Fibroblast of skin of right biceps (primary cell): ENCODE measurements around the gene PAQR7.
A peak's percentile ranks its signal among the peaks of the same experiment; 100 is the strongest.
"Not testable (repeated sequence)": the region's sequence is repeated elsewhere in the genome, so short reads cannot be mapped to it uniquely, and the experiment has no call there.

Experiments used
- DNase-seq: peaks from one replicate; pipeline ENCODE4 v3.0.0-alpha.2; 2013

Gene PAQR7

DNA sequence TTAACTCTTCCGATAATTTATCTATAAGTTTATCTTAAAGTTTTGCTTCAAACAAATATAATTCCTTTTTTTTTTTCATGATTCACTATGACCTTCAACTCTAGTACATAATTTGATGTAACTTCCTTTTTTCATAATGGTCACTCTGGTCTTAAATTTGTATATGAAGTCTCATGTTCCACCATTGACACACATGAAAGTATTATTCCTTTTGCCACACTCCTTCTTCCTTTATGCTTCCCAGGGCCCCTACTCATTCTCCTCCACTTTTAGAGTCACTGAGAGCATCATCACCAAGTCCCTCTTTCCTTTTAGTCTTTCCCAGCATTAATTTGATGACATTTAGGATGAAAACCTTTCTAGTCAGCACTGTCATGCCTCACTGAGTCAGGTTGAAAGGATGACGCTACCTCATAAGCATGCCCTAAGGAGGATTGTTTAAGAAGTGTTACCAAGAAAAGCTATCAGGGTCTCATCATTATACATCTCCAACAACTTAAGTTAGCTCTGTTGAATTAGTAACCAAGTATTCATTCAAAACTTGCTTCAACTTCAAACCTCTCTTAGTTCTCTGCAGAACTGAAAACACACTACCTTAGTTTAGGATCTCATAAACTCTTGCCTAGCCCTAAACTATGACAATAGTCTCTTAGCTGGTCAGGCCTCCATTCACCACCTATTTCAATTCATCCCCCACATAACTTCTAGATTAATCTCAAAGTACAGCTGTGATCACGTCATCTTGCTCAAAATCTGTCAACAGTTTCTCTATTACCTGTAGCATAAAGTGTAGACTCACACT, 30.8 kb downstream of the PAQR7 start:
- no peak for DNase-seq

GRCh38 chr1:25843483-25843882, 32.0 kb downstream of the PAQR7 start:
- DNase-seq = no peak

GRCh38 chr1:25839808-25840207, 35.7 kb downstream of the PAQR7 start:
- not testable (repeated sequence) for DNase-seq

GRCh38 chr1:25837262-25837875, 38.1 kb downstream of the PAQR7 start:
- no peak for DNase-seq

- DNase-seq = no peak
Observed at GRCh38 chr1:25836695-25837094, 38.8 kb downstream of the PAQR7 start.

- DNase-seq = no peak
Observed at GRCh38 chr1:25834894-25835293, 40.6 kb downstream of the PAQR7 start.

GRCh38 chr1:25833158-25833557, 42.4 kb downstream of the PAQR7 start:
- no peak for DNase-seq

DNA sequence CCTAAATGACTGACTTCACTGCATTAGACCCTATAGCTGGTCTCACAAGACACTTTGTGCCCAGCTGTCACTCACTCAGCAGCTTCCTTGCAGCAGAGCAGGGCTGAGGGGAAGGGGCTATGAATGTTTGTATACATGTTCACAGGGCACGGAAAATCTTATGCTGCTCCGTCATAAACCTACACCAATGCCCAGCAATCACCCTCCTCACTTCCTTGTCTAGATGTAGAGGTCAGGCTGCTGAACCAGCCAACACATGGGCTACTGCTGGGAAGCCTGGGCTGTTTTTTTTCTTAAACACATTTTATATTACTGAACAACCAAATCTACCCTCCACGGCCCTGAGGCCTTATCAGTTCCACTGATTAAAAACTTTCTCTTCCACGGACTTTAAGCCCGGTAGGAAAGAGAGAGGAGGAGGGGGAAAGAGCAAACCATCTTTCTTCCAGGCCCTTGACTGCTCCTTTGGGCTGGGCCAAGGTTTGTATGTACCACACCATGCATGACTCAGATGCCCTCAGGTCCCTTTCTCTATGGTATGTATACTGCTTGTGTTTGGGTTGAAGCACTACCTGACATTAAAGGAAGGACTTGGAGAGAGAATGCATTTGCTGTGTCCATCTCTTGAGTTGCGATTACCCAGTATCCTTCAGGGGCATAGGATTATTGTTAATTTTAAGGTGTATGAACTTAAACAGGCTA, 43.0 kb downstream of the PAQR7 start:
- DNase-seq = no peak

GRCh38 chr1:25831569-25832196, 43.8 kb downstream of the PAQR7 start:
- DNase-seq = no peak

GRCh38 chr1:25829046-25829445, 46.5 kb downstream of the PAQR7 start:
- DNase-seq = no peak

GRCh38 chr1:25828491-25828890, 47.0 kb downstream of the PAQR7 start:
- DNase-seq = no peak

DNA sequence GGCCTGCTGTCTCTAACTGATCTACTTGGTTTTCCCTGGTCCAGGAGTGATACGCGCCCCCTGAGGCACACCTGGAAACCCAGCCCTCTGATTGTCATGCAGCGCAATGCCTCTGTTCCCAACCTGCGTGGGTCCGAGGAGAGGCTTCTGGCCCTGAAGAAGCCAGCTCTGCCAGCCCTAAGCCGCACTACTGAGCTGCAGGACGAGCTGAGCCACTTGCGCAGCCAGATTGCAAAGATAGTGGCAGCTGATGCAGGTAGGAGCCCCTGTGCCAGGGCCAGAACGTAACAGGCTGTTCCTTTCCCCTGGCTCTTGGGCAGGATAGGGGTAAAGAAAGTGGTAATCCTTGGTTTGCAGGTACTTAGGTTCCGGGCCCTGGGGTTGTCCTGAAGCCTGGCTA, 48.9 kb downstream of the PAQR7 start:
- DNase-seq = no peak

- DNase-seq = no peak
Observed at GRCh38 chr1:25825605-25826004, 49.9 kb downstream of the PAQR7 start.

DNA sequence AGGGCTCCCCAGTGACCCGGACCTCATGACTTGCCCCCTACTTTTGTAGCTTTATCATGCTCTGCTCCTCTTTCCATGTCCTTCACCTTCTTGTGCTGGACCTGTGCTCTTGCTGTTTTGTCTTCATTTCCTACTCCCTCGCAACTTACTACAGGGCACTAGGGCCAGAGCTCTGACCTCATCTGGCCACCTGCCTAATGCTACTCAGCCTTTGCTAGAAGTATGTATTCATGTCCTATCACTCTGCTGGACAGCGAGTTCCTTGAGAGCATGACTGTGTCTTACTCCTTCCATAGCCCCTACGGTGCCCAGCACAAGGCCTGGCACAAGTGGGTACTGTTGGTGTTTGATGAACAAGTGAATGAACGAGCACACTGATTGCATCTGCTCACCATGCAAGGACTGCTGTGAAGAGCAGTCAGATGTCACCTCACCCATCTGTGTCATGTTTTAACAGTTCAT, 53.8 kb downstream of the PAQR7 start:
- no peak for DNase-seq

GRCh38 chr1:25821112-25821476, 54.4 kb downstream of the PAQR7 start:
- no peak for DNase-seq

DNA sequence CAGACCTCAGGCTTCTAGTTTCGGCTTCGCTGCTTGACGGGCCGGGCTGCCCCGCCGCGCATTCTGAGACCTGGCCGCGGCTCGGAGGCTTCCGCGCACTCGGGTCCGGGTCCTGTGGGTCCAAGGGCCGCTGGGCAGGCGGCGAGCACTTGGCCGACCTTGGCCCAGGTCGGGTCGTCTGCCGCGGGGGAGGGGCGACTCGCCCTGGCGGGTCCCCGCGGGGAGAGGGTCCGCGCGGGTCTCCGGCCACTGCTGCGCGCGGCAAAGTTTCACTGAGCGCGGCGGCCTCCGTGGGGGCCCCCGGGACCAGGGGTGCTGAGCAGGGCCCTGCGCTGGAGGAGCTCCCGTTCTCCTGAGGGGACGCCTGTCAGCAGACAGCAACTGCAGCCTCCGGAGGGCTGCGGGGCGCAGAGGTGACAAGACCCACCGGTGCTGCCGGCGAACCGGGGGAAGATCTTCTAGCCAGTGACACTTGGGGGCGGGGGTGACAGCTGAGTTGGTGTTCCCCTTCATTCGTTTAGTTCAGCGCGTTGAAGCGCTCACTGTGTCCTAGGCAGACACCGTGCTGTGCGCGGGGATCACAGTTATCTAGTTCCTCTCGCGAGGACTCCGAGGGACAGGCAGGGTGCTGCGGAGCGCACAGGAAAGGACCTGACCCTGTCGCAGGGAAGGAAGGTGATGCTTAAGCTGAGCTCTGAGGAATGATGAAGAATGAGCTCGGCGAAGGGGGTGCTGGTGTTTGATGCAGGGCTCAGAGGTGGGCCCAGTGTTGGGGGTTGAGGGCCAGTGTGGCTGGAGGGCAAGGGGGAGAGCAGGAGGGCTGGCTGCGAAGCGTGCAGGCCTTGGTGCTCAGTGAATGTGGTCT, 55.0 kb downstream of the PAQR7 start:
- DNase-seq = peak; percentile 64

DNA sequence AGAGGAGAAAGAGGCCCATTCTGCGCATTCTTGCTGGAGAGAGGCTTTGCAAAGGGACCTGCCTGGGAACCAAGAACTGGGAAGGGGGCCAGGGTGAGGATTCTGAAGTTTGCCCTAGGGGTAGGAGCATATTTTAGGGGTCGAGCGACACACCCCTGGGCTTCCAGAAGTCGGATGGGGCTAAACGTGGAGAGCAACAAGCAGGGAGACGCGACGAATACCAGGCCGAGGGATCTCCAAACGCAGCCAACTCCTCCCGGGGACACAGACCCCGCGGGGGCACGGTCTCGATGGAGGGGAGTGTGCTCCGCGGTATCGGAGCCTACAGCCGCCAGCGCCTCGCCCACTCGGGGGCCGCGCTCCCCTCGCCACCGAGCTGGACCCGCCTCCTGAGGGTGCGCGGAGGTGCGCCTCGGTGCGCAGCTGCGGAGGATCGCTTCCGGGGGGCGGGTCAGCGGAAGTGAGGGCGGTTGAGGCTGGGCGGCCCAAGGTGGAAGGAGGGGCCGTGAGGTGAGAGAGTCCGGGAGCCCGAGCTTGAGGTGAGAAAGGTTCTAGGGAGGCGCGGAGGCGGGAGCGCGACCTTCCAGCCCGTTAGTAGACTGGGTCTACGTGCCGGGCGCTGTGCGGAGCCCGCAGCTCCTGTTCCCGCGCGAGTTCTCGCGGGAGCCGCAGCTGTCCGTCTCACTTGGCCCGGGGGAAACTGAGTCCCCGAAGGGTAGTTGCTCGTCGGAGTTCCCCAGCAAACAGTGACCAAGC, 55.8 kb downstream of the PAQR7 start, which contains the start of gene MTFR1L:
Gene MTFR1L (plus strand): TSS at position 464 of the 756 bp plus-strand sequence. CDS start 3,151 bp downstream, outside the sequence.
- DNase-seq = peak; percentile 72

DNA sequence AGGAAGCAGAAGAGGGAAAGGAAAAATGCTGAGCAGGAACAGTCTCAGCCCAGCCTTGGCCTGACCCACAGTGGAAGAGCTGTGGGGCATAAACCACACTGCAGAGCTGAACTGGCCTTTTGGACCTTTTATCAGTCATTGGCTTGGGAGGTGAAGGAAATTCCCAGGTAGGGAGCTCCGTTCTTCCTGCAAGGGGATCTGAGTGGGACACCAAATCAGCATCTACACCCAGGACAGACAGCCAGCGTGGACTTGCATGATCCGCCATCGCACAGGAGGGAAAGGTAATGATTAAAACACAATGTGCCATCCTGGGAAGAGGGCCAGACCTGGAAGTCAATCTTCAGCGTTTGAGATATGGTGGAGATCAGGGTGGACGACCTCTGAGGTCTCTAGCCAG, 56.9 kb downstream of the PAQR7 start:
- DNase-seq = no peak

- DNase-seq = no peak
Observed at GRCh38 chr1:25817840-25818501, 57.5 kb downstream of the PAQR7 start.

DNA sequence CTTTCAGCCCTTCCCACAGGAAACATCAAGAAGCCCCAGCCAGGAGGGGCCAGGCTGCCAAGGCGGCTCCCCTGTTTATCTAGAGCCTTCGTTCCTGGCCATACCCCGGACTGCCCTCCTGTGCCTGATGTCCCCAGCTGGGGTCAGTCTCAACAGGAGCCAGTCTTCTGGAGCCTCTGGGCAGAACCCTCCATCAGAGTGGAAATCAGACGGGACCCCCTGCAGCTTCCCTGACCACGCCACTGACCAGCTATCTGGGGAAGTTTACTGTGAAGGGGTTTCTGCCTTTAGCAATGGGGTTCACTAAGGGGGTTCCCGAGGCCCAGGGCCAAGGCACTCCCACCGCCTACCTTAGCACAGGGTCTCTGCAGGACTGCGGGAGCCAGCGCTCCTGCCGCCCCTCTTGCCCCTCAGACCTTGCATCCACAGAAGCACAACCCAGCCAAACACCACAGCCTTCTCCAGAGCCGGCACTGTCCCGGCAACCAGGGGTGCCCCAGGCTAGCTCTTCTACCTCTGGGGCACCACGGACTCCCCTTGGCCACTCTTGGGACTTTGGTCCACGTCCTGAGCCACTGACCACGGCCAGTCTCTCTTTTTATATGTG, 59.3 kb downstream of the PAQR7 start:
- no peak for DNase-seq
